ENCODE results near the gene RPL23. TPM values are rescaled to one million over a fixed set of nuclear protein-coding genes. Genes with fewer than 3 reads are reported as not detected.

The RPL23 gene
- total and polyA plus RNA-seq, 9 of the 15 experiments (the other 6 are each of a cell fraction or from before 2014, with no cell fraction given), result 1,745 to 3,667 (median 3,096) TPM

DNA sequence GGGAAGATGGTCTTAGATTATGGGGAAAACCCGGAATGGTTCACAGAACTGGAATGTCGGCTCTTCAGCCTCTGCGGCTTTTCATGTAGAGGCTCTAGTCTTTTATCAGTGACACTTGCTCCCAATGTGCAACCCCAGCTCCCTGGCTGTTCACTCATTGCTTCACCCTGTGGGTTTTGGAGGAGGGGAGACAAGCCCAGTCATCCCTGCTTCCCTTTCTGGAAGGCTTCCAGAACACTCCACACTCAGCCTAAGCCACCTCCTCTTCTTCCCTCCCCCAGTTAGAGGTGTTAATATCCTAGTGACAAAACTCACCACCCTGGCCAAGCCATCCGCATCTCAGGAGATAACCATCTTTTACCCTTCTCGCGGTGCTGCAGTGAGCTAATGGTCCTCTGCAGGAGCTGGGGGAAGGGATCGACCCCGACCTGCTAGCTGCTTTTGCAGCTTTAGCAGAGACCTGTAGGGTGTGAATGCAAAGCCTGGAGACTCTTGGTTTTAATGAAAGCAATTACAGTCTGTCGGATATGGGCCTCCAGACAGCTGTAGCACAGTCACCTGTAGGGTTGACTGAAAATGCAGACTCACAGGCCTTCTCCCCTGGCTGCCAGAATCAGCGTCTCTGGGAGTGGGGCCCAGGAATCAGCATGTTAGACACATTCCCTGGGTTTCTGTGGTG lies 47.6 kb upstream of the RPL23 start (continued):
- TF ChIP-seq MEF2A (IDR thresholded peaks at IDR 0.05; ENCODE audit: control insufficient read depth, low read depth, low read length) (no peak), DACH1 (IDR thresholded peaks at IDR 0.05; ENCODE audit: partially characterized antibody) (peak; percentile 21), MCM2 (IDR thresholded peaks at IDR 0.05; ENCODE audit: low read depth) (no peak), KLF6 (CRISPR knock-in tag; IDR thresholded peaks at IDR 0.05; ENCODE audit: borderline replicate concordance) (no peak), E2F6 (IDR thresholded peaks at IDR 0.05; ENCODE audit: borderline replicate concordance in 1 of 2, extremely low read depth in 1 of 2, insufficient read depth in 1 of 2, insufficient read length in 1 of 2, low read depth in 1 of 2, low read length in 1 of 2, poor library complexity in 1 of 2, severe bottlenecking in 1 of 2) (no peak), ZNF174 (CRISPR knock-in tag; IDR thresholded peaks at IDR 0.05) (no peak), ILF3 (IDR thresholded peaks at IDR 0.05; ENCODE audit: borderline replicate concordance) (no peak), L3MBTL2 (IDR thresholded peaks at IDR 0.05) (no peak; the same call in 1 of the 2 replicates), ZKSCAN1 (IDR thresholded peaks at IDR 0.05; ENCODE audit: low read depth, low read length) (no peak), RBM22 (IDR thresholded peaks at IDR 0.05; ENCODE audit: low read depth, low read length, poor library complexity, severe bottlenecking) (no peak), AFF1 (IDR thresholded peaks at IDR 0.05; ENCODE audit: low read depth in 1 of 2, partially characterized antibody in 2 of 2) (peak in 1 of 2 experiments; percentile 79), MAX (CRISPR knock-in tag; IDR thresholded peaks at IDR 0.05) (no peak), SRSF7 (optimal IDR thresholded peaks at IDR 0.05; ENCODE audit: low read depth, low read length) (no peak), XRCC4 (IDR thresholded peaks at IDR 0.05; ENCODE audit: extremely low read depth, insufficient read depth, insufficient read length) (no peak), BCOR (IDR thresholded peaks at IDR 0.05) (no peak), CREB1 (IDR thresholded peaks at IDR 0.05) (no peak), CREB1 (CRISPR knock-in tag; IDR thresholded peaks at IDR 0.05) (no peak), ZBTB17 (CRISPR knock-in tag; IDR thresholded peaks at IDR 0.05) (no peak), SETDB1 (IDR thresholded peaks at IDR 0.05; ENCODE audit: low read length) (no peak), ZFP1 (CRISPR knock-in tag; IDR thresholded peaks at IDR 0.05) (no peak), ZNF780A (CRISPR knock-in tag; IDR thresholded peaks at IDR 0.05) (no peak), ZKSCAN8 (CRISPR knock-in tag; IDR thresholded peaks at IDR 0.05) (no peak), BACH1 (tag; IDR thresholded peaks at IDR 0.05) (peak; percentile 57; the same call in 1 of the 2 replicates), ZNF165 (CRISPR knock-in tag; IDR thresholded peaks at IDR 0.05; ENCODE audit: borderline replicate concordance) (no peak)
